Measurements from ENCODE around the gene TMPO.

DNA sequence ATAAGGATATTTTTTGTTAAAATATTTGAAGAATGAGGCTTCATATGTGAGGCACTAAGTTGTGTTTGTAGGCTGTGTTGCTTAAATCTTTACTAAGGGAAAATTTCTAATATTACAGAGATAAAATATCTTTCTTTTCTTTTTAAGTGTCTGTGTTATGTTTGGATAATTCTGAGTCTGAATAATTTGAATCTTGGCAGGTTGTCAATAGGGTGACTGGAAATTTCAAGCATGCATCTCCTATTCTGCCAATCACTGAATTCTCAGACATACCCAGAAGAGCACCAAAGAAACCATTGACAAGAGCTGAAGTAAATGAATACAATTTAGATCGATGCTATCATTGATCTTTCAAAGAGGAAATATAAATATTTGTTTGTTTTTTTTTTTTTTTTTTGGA, 29.4 kb downstream of the TMPO start:
- TF ChIP-seq CTCF (IDR thresholded peaks at IDR 0.05): no peak
- no peak for TF ChIP-seq POLR2A (IDR thresholded peaks at IDR 0.05)

All from right lobe of liver (tissue), 4 donors.